Left lung (tissue), 10 donors: ENCODE results near the gene ADAMTS6. TPM values are rescaled to one million over a fixed set of nuclear protein-coding genes. Genes with fewer than 3 reads are reported as not detected.

ENCODE experiments used
- ATAC-seq: fragments of 200-7000 bp; cut with Tn5 transposase; one replicate; pipeline ENCODE4 v1.9.1; 2020; ENCODE audit warnings: moderate library complexity
- DNase-seq, 4 donors: peaks; one replicate each; pipeline ENCODE4 v3.0.0-alpha.2; 2013 to 2020
- H3K27ac ChIP-seq, 2 donors: fragments of 200-600 bp; sonication (generic) in 1 of 2; one replicate each; pipeline versions ENCODE4 v1.5.0 to v1.8.0; 2020 to 2021
- H3K27me3 ChIP-seq, 2 donors: fragments of 200-600 bp; sonication (generic) in 1 of 2; one replicate each; pipeline versions ENCODE4 v1.5.0 to v1.8.0; 2020 to 2021
- H3K36me3 ChIP-seq, 2 donors: fragments of 200-600 bp; sonication (generic) in 1 of 2; one replicate each; pipeline versions ENCODE4 v1.5.0 to v1.8.0; 2020 to 2021
- H3K4me1 ChIP-seq, 2 donors: fragments of 200-600 bp; one replicate each; pipeline ENCODE4 v1.8.0; 2021
- H3K4me3 ChIP-seq, 2 donors: fragments of 200-600 bp; sonication (generic) in 1 of 2; one replicate each; pipeline versions ENCODE4 v1.5.0 to v1.8.0; 2020 to 2021; ENCODE audit warnings: mild to moderate bottlenecking in 1 of 2
- H3K9me3 ChIP-seq, 2 donors: fragments of 200-600 bp; sonication (generic) in 1 of 2; one replicate each; pipeline versions ENCODE4 v1.5.0 to v1.8.0; 2020 to 2021
- intact Hi-C, 2 donors: fragments of 100-400 bp; cut with DNase I; formaldehyde crosslinking; loops; one replicate each; pipeline versions ENCODE4 v1.11.2 to v1.14.2; 2022
- polyA plus RNA-seq, 6 donors: library from polyadenylated mRNA; unstranded; fragments of 120-200 nt; gene quantifications; one replicate each; pipeline ENCODE4 v1.2.1, GENCODE V29; 2013; ENCODE audit not compliant: insufficient read length in 6 of 6
- total RNA-seq, 2 donors: library from RNA; stranded (reverse); fragmentation: NEBNext Ultra II Directional; extraction: Animal tissue kit (Norgen Biotek cat#: 25700); gene quantifications; one replicate each; pipeline ENCODE4 v1.2.1, GENCODE V29; 2021
- TF ChIP-seq, protein P1 (sequence below), 2 donors: fragments of 200-600 bp; sonication (generic) in 1 of 2; IDR thresholded peaks; one replicate each; pipeline versions ENCODE4 v1.5.0 to v1.8.0; 2021; ENCODE audit warnings: antibody characterized with exemption in 2 of 2
- donor health status: DM: no; HTN: yes; CAD: no.
- donor health status: DM: no; HTN: no; CAD: no.

The ADAMTS6 gene
- total and polyA plus RNA-seq, 8 donors: 5.8 to 27.2 (median 11.2) TPM

DNA sequence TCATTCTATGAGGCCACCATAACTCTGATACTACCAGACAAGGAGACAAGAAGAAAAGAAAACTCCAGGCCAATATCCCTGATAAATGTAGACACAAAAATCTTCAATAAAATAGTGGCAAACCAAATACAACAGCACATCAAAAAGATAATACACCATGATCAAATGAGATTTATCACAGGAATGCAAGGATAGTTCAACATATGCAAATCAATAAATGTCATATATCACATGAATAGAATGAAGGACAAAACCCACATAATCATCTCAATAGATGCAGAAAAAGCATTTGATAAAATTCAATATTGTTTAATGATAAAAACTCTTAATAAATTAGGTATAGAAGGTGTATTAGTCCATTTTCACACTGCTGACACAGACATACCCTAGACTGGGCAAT, 139.9 kb downstream of the ADAMTS6 start:
- ATAC-seq (no peak), DNase-seq (no peak)
- Histone ChIP-seq H3K27ac (no peak overlapping the region), H3K36me3 (no peaks in the 10 kb centered on the region), H3K27me3 (no peaks in the 10 kb centered on the region), H3K4me3 (no peak overlapping the region), H3K4me1 (no peaks in the 10 kb centered on the region), H3K9me3 (peaks cover 3 to 49% of the 10 kb centered on the region in 2 donors)
- TF ChIP-seq, protein P1, sequence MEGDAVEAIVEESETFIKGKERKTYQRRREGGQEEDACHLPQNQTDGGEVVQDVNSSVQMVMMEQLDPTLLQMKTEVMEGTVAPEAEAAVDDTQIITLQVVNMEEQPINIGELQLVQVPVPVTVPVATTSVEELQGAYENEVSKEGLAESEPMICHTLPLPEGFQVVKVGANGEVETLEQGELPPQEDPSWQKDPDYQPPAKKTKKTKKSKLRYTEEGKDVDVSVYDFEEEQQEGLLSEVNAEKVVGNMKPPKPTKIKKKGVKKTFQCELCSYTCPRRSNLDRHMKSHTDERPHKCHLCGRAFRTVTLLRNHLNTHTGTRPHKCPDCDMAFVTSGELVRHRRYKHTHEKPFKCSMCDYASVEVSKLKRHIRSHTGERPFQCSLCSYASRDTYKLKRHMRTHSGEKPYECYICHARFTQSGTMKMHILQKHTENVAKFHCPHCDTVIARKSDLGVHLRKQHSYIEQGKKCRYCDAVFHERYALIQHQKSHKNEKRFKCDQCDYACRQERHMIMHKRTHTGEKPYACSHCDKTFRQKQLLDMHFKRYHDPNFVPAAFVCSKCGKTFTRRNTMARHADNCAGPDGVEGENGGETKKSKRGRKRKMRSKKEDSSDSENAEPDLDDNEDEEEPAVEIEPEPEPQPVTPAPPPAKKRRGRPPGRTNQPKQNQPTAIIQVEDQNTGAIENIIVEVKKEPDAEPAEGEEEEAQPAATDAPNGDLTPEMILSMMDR (IDR thresholded peaks at IDR 0.05): no peak
- intact Hi-C loops: no loop called here

DNA sequence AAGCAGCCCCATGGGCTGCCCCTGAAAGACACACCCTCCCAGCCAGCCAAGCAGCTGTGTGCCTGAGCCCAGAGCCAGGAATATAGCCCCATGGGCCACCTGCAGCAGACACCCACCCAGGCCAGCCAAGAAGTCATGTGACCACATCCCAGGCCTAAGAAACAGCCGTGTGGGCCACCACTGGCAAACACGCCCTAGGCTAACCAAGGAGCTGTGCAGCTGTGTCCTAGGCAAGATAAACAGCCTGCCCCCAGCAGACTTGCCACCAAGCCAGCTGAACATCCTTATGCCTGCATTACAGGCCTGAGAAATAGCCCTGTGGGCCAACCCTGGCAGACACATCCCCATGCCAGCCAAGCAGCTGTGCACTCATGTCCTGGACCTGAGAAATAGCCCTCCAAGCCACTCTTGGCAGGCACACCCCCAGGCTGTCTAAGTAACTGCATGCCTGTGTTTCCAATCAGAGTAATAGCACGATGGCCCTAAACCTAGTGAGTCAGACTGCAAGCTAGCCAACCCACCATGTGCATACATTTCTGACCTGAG, 143.0 kb downstream of the ADAMTS6 start:
- H3K36me3 ChIP-seq: no peaks in the 10 kb centered on the region
- intact Hi-C loops: no loop called here
- no peak for DNase-seq
- TF ChIP-seq, protein P1 (IDR thresholded peaks at IDR 0.05): no peak
- H3K4me3 ChIP-seq: no peak overlapping the region
- no peaks in the 10 kb centered on the region for H3K4me1 ChIP-seq
- no peaks in the 10 kb centered on the region for H3K27me3 ChIP-seq
- H3K9me3 ChIP-seq: peaks cover 3 to 49% of the 10 kb centered on the region in 2 donors
- H3K27ac ChIP-seq: no peak overlapping the region
- ATAC-seq: no peak

DNA sequence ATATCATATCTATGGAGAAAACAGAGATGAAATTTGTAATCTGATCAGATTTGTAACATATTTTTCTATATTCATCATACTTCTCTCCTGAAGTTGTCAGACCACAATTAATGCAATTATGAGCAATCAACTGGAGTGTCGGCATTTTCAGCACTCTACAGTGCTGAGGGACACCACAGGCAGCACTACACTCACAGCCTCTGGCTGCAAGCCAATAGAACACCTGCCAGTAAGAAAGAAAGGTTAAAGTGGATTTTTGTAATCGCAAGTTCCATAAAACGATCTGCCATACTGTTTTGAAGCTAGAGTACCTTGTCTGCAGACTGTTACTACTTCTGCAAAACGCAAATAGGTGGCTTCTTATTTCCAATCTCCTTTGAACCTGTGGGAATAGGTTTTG, 147.6 kb downstream of the ADAMTS6 start:
- Histone ChIP-seq H3K4me3 (no peak overlapping the region), H3K4me1 (no peaks in the 10 kb centered on the region), H3K27me3 (no peaks in the 10 kb centered on the region), H3K9me3 (peaks cover 0 to 6% of the 10 kb centered on the region in 2 donors), H3K27ac (no peak overlapping the region), H3K36me3 (no peaks in the 10 kb centered on the region)
- ATAC-seq (peak; percentile 73), DNase-seq (peak in 2 of 4 donors; percentile 21 to 39)
- intact Hi-C loops: no loop called here
- TF ChIP-seq, protein P1 (IDR thresholded peaks at IDR 0.05): no peak

GRCh38 chr5:65332591-65332990, 149.1 kb downstream of the ADAMTS6 start:
- TF ChIP-seq, protein P1 (IDR thresholded peaks at IDR 0.05): no peak
- intact Hi-C loops: no loop called here
- Histone ChIP-seq H3K27ac (no peak overlapping the region), H3K4me1 (no peaks in the 10 kb centered on the region), H3K27me3 (no peaks in the 10 kb centered on the region), H3K4me3 (no peak overlapping the region), H3K36me3 (no peaks in the 10 kb centered on the region), H3K9me3 (no peaks in the 10 kb centered on the region)
- DNase-seq: no peak
- no peak for ATAC-seq

DNA sequence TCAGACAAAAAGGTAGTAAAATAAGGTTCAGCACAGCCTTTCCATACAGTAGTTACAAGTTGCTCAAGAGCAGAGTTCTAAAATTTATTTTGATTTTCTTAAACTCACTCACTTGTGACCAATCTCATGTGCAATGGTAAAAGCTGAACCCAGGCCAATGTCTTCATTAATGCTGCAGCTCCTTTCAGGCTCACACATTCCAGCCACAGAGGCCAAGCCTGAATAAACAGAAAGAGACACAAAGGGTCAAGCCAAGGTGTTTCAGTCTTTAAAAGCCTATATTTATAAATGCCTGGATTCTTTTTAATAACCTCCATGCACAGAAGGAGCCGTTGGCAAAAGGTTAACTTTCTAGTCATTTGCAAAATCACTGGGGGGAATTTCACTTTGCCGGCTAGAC, 152.5 kb downstream of the ADAMTS6 start:
- Histone ChIP-seq H3K36me3 (no peaks in the 10 kb centered on the region), H3K27me3 (no peaks in the 10 kb centered on the region), H3K4me1 (no peaks in the 10 kb centered on the region), H3K9me3 (no peaks in the 10 kb centered on the region), H3K27ac (no peak overlapping the region), H3K4me3 (no peak overlapping the region)
- DNase-seq (no peak), ATAC-seq (no peak)
- TF ChIP-seq, protein P1 (IDR thresholded peaks at IDR 0.05): no peak
- intact Hi-C loops: no loop called here
